ENCODE measurements around the gene CLNS1A. TPM values are rescaled to one million over a fixed set of nuclear protein-coding genes. Genes with fewer than 3 reads are reported as not detected.
"Not testable (repeated sequence)": the region's sequence is repeated elsewhere in the genome, so short reads cannot be mapped to it uniquely, and the experiment has no call there.

CLNS1A gene
- total RNA-seq, 6 experiments from 2014 or later: 41.2 to 86.8 (median 64.1) TPM

DNA sequence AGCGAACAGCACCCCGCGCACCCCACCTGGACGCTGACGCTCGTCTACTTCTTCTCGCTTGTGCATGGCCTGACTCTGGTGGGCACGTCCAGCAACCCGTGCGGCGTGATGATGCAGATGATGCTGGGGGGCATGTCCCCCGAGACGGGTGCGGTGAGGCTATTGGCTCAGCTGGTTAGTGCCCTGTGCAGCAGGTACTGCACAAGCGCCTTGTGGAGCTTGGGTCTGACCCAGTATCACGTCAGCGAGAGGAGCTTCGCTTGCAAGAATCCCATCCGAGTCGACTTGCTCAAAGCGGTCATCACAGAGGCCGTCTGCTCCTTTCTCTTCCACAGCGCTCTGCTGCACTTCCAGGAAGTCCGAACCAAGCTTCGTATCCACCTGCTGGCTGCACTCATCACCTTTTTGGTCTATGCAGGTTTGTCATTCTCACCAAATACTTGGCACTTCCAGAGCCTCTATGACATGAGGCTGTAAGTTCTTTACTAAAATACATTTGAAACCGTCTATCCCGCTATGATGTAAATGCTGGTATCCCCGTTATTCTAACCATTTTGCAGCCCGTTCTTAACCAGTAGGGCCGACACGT is 47.3 kb downstream of the CLNS1A start:
- intact Hi-C loops (cut with DNase I): no loop called here
- ATAC-seq (peak; percentile 32 to 52 (median 40)), DNase-seq (peak; percentile 42 to 65 (median 57))
- Histone ChIP-seq H3K9me3 (no peaks in the 10 kb centered on the region), H3K36me3 (no peaks in the 10 kb centered on the region), H3K27me3 (no peaks in the 10 kb centered on the region), H3K27ac (peak overlapping the region; percentile 21 to 88 (median 81)), H3K4me1 (peaks cover 0 to 30% (median 5%) of the 10 kb centered on the region in 4 donors), H3K4me3 (peak overlapping the region; percentile 56 to 93 (median 76))
- 17% methylated on average over 9 of the region's 31 CpGs for WGBS (ENCODE audit: insufficient coverage, low coverage, low lambda C conversion rate, missing lambda C conversion rate)
- no peak for TF ChIP-seq POLR2A (IDR thresholded peaks at IDR 0.05)
- TF ChIP-seq, protein P1, sequence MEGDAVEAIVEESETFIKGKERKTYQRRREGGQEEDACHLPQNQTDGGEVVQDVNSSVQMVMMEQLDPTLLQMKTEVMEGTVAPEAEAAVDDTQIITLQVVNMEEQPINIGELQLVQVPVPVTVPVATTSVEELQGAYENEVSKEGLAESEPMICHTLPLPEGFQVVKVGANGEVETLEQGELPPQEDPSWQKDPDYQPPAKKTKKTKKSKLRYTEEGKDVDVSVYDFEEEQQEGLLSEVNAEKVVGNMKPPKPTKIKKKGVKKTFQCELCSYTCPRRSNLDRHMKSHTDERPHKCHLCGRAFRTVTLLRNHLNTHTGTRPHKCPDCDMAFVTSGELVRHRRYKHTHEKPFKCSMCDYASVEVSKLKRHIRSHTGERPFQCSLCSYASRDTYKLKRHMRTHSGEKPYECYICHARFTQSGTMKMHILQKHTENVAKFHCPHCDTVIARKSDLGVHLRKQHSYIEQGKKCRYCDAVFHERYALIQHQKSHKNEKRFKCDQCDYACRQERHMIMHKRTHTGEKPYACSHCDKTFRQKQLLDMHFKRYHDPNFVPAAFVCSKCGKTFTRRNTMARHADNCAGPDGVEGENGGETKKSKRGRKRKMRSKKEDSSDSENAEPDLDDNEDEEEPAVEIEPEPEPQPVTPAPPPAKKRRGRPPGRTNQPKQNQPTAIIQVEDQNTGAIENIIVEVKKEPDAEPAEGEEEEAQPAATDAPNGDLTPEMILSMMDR (IDR thresholded peaks at IDR 0.05): no peak

DNA sequence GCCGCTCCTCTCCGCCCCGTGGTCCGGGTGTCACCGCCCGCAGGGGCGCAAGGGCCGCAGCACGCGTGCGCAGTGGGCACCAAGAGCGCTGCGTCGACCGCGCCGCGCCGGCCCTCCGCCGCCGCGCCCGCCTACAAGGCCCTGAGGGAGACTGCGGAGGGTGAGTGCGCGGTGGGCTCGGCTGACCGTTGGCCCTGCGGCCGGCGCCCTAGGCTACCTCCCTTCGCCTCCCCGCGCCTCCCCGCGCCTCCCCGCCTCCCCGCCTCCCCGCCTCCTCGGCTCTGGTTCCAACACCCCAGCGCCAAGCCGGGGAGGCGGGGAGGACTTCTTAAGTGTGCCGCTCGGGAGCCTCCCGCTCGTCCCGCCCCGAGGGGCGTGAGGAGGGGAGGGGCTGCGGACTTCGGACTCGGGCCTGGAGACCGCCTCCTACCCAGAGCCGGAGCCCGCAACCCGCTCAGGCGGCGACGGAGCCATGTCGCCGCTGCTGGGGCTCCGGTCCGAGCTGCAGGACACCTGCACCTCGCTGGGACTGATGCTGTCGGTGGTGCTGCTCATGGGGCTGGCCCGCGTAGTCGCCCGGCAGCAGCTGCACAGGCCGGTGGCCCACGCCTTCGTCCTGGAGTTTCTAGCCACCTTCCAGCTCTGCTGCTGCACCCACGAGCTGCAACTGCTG is 47.9 kb downstream of the CLNS1A start, which contains the start of gene AQP11:
AQP11 (plus strand) TSS at position 433 of the 673 bp plus-strand sequence; CDS start at position 473, 40 bp downstream.
- peak within 1 kb of the TSS; percentile 77 to 88 (median 81) for H3K27ac ChIP-seq

GRCh38 chr11:77589181-77589520 is 48.4 kb downstream of the CLNS1A start:
- H3K4me3 ChIP-seq: peak overlapping the region; percentile 56 to 93 (median 76)
- 2% methylated on average over 19 of the region's 19 CpGs for WGBS (ENCODE audit: insufficient coverage, low coverage, low lambda C conversion rate, missing lambda C conversion rate)
- H3K27me3 ChIP-seq: no peaks in the 10 kb centered on the region
- ATAC-seq (peak in 2 of 4 donors; percentile 5 to 20), DNase-seq (no peak)
- H3K36me3 ChIP-seq: no peaks in the 10 kb centered on the region
- no peak for TF ChIP-seq POLR2A (IDR thresholded peaks at IDR 0.05)
- TF ChIP-seq, protein P1 (IDR thresholded peaks at IDR 0.05): no peak
- no peaks in the 10 kb centered on the region for H3K9me3 ChIP-seq
- H3K4me1 ChIP-seq: peaks cover 0 to 26% (median 5%) of the 10 kb centered on the region in 4 donors
- H3K27ac ChIP-seq: peak overlapping the region; percentile 77 to 88 (median 81)
- intact Hi-C loops (cut with DNase I): no loop called here

More for the DNA sequence above, 47.9 kb downstream of the CLNS1A start, which contains the start of gene AQP11:
- Histone ChIP-seq H3K4me3 (peak within 1 kb of the TSS; percentile 56 to 93 (median 76)), H3K27me3 (no peaks in the 10 kb centered on the region), H3K9me3 (no peaks in the 10 kb centered on the region), H3K36me3 (no peaks in the 10 kb centered on the region), H3K4me1 (peaks cover 0 to 30% (median 5%) of the 10 kb centered on the region in 4 donors)
- intact Hi-C loops (cut with DNase I): no loop called here
- peak; percentile 89 to 96 (median 91) for ATAC-seq
- WGBS (ENCODE audit: insufficient coverage, low coverage, low lambda C conversion rate, missing lambda C conversion rate): 0% methylated on average over 1 of the region's 75 CpGs
- DNase-seq: peak; percentile 92 to 97 (median 96)
- TF ChIP-seq, protein P1 (IDR thresholded peaks at IDR 0.05): peak in 1 of 4 donors; percentile 9
- TF ChIP-seq POLR2A (IDR thresholded peaks at IDR 0.05): peak; percentile 77

- 80% methylated on average over 5 of the region's 5 CpGs for WGBS (ENCODE audit: insufficient coverage, low coverage, low lambda C conversion rate, missing lambda C conversion rate)
- H3K36me3 ChIP-seq: no peaks in the 10 kb centered on the region
- H3K4me1 ChIP-seq: no peaks in the 10 kb centered on the region
- intact Hi-C loops (cut with DNase I): no loop called here
- no peak for ATAC-seq
- no peak for DNase-seq
- no peaks in the 10 kb centered on the region for H3K27me3 ChIP-seq
- TF ChIP-seq, protein P1 (IDR thresholded peaks at IDR 0.05): no peak
- no peak for TF ChIP-seq POLR2A (IDR thresholded peaks at IDR 0.05)
- H3K27ac ChIP-seq: no peak overlapping the region
- H3K9me3 ChIP-seq: no peaks in the 10 kb centered on the region
- no peak overlapping the region for H3K4me3 ChIP-seq
Measured at GRCh38 chr11:77580712-77581337, 56.8 kb downstream of the CLNS1A start.

- WGBS (ENCODE audit: insufficient coverage, low coverage, low lambda C conversion rate, missing lambda C conversion rate): 0% methylated on average over 1 of the region's 1 CpG
- H3K27me3 ChIP-seq; H3K4me3 ChIP-seq; H3K9me3 ChIP-seq; H3K27ac ChIP-seq; H3K4me1 ChIP-seq; DNase-seq; H3K36me3 ChIP-seq; ATAC-seq; intact Hi-C loops (cut with DNase I): not testable (repeated sequence)
Measured at GRCh38 chr11:77575428-77575827, 62.2 kb downstream of the CLNS1A start.

DNA sequence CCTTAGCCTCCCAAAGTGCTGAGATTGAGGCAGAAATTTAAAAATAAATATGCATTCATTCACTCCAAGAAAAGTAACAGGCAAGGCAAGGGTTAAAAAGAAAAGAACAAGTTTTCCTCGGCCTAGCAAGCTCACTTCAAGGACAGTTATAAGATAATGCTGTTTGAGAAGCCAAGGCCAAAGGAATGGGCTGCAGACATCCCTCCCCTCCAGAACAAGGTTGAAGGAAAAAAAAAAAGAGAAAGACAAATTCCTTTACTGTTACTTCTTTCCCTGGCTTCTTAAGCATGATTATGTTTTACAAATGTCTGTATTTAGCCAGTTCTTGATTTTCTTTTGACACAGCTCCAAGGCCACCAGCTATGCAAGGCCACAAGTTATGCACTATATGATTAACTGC is 66.7 kb downstream of the CLNS1A start:
- ATAC-seq; H3K4me1 ChIP-seq; H3K9me3 ChIP-seq; H3K36me3 ChIP-seq; intact Hi-C loops (cut with DNase I); H3K27ac ChIP-seq; H3K27me3 ChIP-seq; DNase-seq; H3K4me3 ChIP-seq: not testable (repeated sequence)
- WGBS (ENCODE audit: insufficient coverage, low coverage, low lambda C conversion rate, missing lambda C conversion rate): 15% methylated on average over 1 of the region's 1 CpG

Data from right lobe of liver (tissue), 6 donors.